Gastroesophageal sphincter (tissue), 4 donors: ENCODE results near the gene NREP. TPM values are rescaled to one million over a fixed set of nuclear protein-coding genes. Genes with fewer than 3 reads are reported as not detected.

Experiments used
- ATAC-seq: fragments of 150-250 bp; one replicate; pipeline ENCODE4 v1.9.1; 2016; ENCODE audit warnings: mild to moderate bottlenecking, moderate library complexity
- H3K27ac ChIP-seq, 4 donors: fragments of 200-600 bp; sonication (generic) in 3 of 4; 1 replicate in 3 of 4; 2 replicates in 1 of 4; pipeline ENCODE4 v1.5.1; 2016 to 2019
- H3K27me3 ChIP-seq: fragments of 200-600 bp; sonication (generic); one replicate; pipeline ENCODE4 v1.5.1; 2019
- H3K36me3 ChIP-seq, 2 donors: fragments of 200-600 bp; sonication (generic); one replicate each; pipeline ENCODE4 v1.5.1; 2019; ENCODE audit warnings: control low read depth in 1 of 2
- H3K4me1 ChIP-seq, 3 donors: fragments of 200-600 bp; sonication (generic); 1 replicate in 2 of 3; 2 replicates in 1 of 3; pipeline ENCODE4 v1.5.1; 2016 to 2019; ENCODE audit warnings: control low read depth in 2 of 3
- H3K4me3 ChIP-seq, 2 donors: fragments of 200-600 bp; sonication (generic); one replicate each; pipeline ENCODE4 v1.5.1; 2019; ENCODE audit warnings: mild to moderate bottlenecking in 1 of 2, moderate library complexity in 1 of 2
- H3K9me3 ChIP-seq, 3 donors: fragments of 200-600 bp; sonication (generic); one replicate each; pipeline ENCODE4 v1.5.1; 2017 to 2019; ENCODE audit warnings: control low read depth in 2 of 3
- CTCF ChIP-seq, 4 experiments: fragments of 200-600 bp in 2 of 4; fragments of 450-650 bp in 2 of 4; sonication (generic) in 1 of 4; IDR thresholded peaks; one replicate each; pipeline ENCODE4 v1.5.1; 2017 to 2019; ENCODE audit warnings: antibody characterized with exemption in 4 of 4, mild to moderate bottlenecking in 2 of 4, moderate library complexity in 2 of 4
- EP300 ChIP-seq: sonication (generic); formaldehyde crosslinking; IDR thresholded peaks from one replicate; pipeline ENCODE4 v1.6.1; 2017; ENCODE audit warnings: antibody characterized with exemption, mild to moderate bottlenecking
- POLR2A ChIP-seq, 2 donors: fragments of 450-650 bp; IDR thresholded peaks; one replicate each; pipeline ENCODE4 v1.6.1; 2017; ENCODE audit warnings: antibody characterized with exemption in 2 of 2, mild to moderate bottlenecking in 2 of 2, moderate library complexity in 1 of 2
- POLR2AphosphoS5 ChIP-seq: sonication (generic); formaldehyde crosslinking; IDR thresholded peaks from one replicate; pipeline ENCODE4 v1.6.1; 2017; ENCODE audit warnings: antibody characterized with exemption
- WGBS, 2 donors: methylation state at CpG; one replicate each; pipeline ENCODE4 v1.1.5; 2018; ENCODE audit warnings: low coverage in 1 of 2; 5-methylcytosine and 5-hydroxymethylcytosine counted together
- total RNA-seq, 4 donors: library from RNA; depleted of rRNA; stranded (reverse); fragments of >200 nt; gene quantifications; one replicate each; pipeline ENCODE4 v1.1.0, GENCODE V29; 2016

Gene NREP
- total RNA-seq, 4 donors from 2014 or later: 8.3 to 24.7 (median 19.0) TPM

DNA sequence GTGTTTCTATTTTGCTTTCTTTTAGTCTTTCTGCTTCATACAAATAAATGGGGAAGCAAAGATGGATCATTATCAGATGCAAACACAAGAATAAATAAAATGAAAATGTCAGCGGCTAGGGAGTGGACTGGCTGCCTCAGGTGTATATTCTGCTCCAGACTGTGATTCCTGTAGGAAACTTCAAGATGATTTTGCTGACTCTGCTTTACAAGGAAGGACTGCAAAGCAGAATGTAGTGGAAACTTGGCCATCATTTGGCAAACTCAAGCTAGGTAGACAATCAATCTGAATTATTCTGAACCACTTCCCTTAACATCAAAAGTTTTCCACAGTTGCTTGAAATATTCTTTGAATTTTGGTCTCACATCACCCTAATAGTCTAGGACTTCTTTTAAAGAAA, 38.1 kb upstream of the NREP start:
- TF ChIP-seq EP300: no peak
- no peak for TF ChIP-seq POLR2A (IDR thresholded peaks at IDR 0.05)
- TF ChIP-seq CTCF (IDR thresholded peaks at IDR 0.05): no peak
- TF ChIP-seq POLR2AphosphoS5: no peak
- Histone ChIP-seq H3K36me3 (no peaks in the 10 kb centered on the region), H3K4me3 (no peak overlapping the region), H3K27me3 (no peaks in the 10 kb centered on the region), H3K4me1 (no peaks in the 10 kb centered on the region), H3K27ac (no peak overlapping the region), H3K9me3 (no peaks in the 10 kb centered on the region)
- 75 to 90% methylated on average over 1 of the region's 1 CpG for WGBS, 2 donors
- no peak for ATAC-seq

GRCh38 chr5:111792471-111793058, 35.6 kb upstream of the NREP start:
- 43 to 53% methylated on average over 4 of the region's 4 CpGs for WGBS, 2 donors
- H3K27me3 ChIP-seq: no peaks in the 10 kb centered on the region
- no peaks in the 10 kb centered on the region for H3K9me3 ChIP-seq
- H3K4me1 ChIP-seq: no peaks in the 10 kb centered on the region
- no peak overlapping the region for H3K4me3 ChIP-seq
- no peaks in the 10 kb centered on the region for H3K36me3 ChIP-seq
- ATAC-seq: no peak
- TF ChIP-seq CTCF (IDR thresholded peaks at IDR 0.05): no peak
- no peak for TF ChIP-seq POLR2A (IDR thresholded peaks at IDR 0.05)
- no peak overlapping the region for H3K27ac ChIP-seq

DNA sequence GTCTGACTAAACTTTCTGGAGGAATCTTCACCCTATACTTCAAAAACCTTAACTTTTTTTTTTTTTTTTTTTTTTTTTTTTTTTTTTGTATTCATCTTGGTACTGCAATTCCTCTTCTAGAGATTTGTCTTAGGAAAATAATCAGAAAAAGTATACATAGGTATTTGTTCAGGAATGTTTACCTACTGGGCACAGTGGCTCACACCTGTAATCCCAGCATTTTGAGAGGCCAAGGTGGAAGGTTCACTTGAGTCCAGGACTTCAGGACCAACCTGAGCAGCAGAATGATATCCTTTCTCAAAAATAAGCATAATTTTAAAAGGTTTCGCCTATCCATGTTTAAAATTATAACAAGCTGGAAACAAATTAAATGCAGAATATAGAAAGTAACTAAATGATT, 33.3 kb upstream of the NREP start:
- ATAC-seq: no peak
- Histone ChIP-seq H3K27me3 (no peaks in the 10 kb centered on the region), H3K27ac (no peak overlapping the region), H3K4me1 (no peaks in the 10 kb centered on the region), H3K9me3 (no peaks in the 10 kb centered on the region), H3K4me3 (no peak overlapping the region), H3K36me3 (no peaks in the 10 kb centered on the region)
- WGBS, 2 donors: 88% methylated on average over 1 of the region's 1 CpG
- TF ChIP-seq POLR2A (IDR thresholded peaks at IDR 0.05) (no peak), POLR2AphosphoS5 (no peak), EP300 (no peak), CTCF (IDR thresholded peaks at IDR 0.05) (no peak)

GRCh38 chr5:111787006-111787405, 30.0 kb upstream of the NREP start:
- Histone ChIP-seq H3K9me3 (no peaks in the 10 kb centered on the region), H3K36me3 (no peaks in the 10 kb centered on the region), H3K27me3 (no peaks in the 10 kb centered on the region), H3K27ac (no peak overlapping the region), H3K4me1 (no peaks in the 10 kb centered on the region), H3K4me3 (no peak overlapping the region)
- ATAC-seq: no peak
- TF ChIP-seq POLR2AphosphoS5 (no peak), POLR2A (IDR thresholded peaks at IDR 0.05) (no peak), CTCF (IDR thresholded peaks at IDR 0.05) (no peak), EP300 (no peak)

DNA sequence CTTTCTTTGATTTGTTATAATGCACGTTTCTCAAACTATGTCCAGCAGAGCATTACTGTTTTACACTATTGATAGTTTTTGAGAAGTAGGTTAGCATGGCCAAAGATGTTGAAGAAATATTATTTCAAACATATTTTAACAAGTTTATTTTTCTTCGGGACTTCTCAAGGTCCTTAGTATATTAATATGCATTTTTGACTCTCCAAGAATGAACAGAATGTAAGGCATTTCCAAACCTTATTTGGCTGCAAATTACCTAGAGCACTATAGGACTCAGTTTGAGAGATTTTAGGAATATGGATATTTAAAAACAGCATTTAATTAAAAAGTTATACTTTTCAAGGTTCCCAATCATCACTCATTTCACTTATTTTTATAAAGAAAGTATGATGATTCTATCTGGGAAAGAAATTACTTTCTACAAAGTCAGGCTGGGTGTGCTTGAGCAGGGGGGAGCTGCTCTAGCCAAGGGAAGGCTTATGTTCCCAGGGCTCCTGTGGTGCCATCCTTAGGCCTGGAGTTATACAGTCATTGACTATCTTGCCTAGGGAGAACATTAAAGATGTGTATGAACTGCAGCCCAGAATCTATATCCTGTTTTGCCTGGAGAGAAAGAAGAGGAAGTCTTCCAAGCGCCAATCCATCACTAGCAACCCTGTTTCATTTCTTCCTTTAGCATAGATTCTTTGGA, 27.6 kb upstream of the NREP start:
- H3K4me3 ChIP-seq: no peak overlapping the region
- ATAC-seq: no peak
- no peaks in the 10 kb centered on the region for H3K9me3 ChIP-seq
- H3K36me3 ChIP-seq: no peaks in the 10 kb centered on the region
- no peaks in the 10 kb centered on the region for H3K27me3 ChIP-seq
- H3K27ac ChIP-seq: no peak overlapping the region
- WGBS, 2 donors: 73 to 81% methylated on average over 3 of the region's 3 CpGs
- TF ChIP-seq POLR2A (IDR thresholded peaks at IDR 0.05): no peak
- no peak for TF ChIP-seq POLR2AphosphoS5
- no peak for TF ChIP-seq EP300
- no peak for TF ChIP-seq CTCF (IDR thresholded peaks at IDR 0.05)
- peaks cover 0 to 6% (median 3%) of the 10 kb centered on the region in 3 donors for H3K4me1 ChIP-seq
